ENCODE measurements around the gene CD40.

- TF ChIP-seq, protein P1, sequence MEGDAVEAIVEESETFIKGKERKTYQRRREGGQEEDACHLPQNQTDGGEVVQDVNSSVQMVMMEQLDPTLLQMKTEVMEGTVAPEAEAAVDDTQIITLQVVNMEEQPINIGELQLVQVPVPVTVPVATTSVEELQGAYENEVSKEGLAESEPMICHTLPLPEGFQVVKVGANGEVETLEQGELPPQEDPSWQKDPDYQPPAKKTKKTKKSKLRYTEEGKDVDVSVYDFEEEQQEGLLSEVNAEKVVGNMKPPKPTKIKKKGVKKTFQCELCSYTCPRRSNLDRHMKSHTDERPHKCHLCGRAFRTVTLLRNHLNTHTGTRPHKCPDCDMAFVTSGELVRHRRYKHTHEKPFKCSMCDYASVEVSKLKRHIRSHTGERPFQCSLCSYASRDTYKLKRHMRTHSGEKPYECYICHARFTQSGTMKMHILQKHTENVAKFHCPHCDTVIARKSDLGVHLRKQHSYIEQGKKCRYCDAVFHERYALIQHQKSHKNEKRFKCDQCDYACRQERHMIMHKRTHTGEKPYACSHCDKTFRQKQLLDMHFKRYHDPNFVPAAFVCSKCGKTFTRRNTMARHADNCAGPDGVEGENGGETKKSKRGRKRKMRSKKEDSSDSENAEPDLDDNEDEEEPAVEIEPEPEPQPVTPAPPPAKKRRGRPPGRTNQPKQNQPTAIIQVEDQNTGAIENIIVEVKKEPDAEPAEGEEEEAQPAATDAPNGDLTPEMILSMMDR (IDR thresholded peaks at IDR 0.05) = no peak
- TF ChIP-seq ZFX (IDR thresholded peaks at IDR 0.05; ENCODE audit: borderline replicate concordance) = no peak
Observed at GRCh38 chr20:46081074-46081473, 37.0 kb upstream of the CD40 start.
